HUDEP-2 (cell line): Measurements from ENCODE around the gene OR5AR1.
"Not testable (repeated sequence)": the region's sequence is repeated elsewhere in the genome, so short reads cannot be mapped to it uniquely, and the experiment has no call there.

Experiments used
- DNase-seq, 76 experiments: peaks; one replicate each; lab custom pipeline; 2025; ENCODE audit not compliant: unreplicated experiment in 76 of 76; lab: John Stamatoyannopoulos, UW

OR5AR1 gene

DNA sequence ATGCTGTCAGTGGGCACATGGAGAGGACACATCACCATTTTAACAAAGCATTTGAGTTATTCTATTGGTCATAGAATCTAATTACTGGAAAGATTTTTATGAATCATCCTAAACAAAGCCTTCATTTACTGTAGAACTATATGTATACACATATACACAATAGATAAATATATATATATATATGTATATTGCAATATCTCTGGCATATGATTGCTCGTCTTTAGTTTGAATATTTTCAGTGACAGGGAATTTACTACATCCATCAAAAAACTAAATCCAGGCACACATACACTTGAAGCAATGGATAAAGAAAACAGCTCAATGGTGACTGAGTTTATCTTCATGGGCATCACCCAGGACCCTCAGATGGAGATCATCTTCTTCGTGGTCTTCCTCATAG lies at the start of gene OR5AR1:
OR5AR1 (plus strand) TSS at position 301 of the 400 bp plus-strand sequence; CDS start at position 301, 0 bp downstream.
- no peak for DNase-seq

DNA sequence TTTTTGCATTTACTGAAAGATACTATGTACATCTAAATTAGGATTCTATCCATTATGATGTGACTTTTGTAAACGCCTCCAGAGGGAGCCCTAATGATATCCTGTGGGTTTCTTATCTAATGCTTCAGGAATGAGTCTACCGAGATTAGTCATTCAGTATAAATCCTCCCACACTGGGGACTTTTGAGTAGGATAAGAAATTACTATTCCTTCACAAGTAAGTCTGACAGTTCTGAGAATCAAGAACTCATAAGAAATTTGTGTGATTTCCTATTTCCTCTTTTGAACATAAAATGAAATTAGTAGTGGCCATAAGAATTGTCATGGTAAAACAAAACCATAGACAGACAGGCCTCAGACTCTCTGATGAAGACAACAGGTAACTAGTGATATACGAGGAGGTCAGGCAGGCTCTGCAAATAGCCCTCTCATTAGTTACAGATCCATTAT lies 38.8 kb upstream of the OR5AR1 start:
- peak in 14 of 76 experiments; percentile 0 to 60 (median 8) for DNase-seq

DNA sequence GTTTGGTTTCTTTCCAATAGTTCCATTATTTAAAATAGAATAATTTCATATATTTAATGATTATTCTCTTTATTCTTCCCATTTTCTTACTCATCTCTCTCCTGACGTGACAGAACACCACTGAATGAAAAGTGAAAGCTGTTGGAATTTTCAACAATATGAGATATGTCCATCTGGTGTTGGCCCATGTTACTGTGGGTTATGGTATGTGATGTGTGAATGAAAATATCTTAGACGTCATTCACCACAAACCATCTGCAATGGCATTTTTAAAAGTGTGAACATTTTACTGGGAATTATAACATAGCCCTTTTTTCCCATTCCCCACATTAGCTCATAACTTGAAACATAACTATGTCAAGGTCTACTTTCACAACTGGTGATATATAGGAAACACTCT lies 37.5 kb upstream of the OR5AR1 start:
- DNase-seq = no peak

DNA sequence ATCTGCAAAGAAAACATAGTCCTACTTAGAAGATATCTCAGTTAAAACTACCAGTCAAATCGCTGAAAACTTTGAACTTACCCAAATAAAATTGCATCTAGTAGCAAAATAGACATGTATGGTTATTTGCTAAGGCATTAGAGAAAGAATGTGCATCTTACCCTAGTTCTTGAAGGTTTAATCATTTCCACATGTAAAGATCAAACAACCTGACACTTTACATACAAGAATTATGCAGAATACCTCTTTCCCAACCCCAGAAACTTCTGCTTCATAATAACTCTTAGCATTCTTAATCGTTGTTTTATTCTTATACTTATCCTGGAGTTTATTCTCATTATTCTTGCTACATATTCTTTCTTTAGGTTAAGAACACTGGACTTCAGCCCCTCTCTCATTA lies 31.2 kb upstream of the OR5AR1 start:
- no peak for DNase-seq

DNA sequence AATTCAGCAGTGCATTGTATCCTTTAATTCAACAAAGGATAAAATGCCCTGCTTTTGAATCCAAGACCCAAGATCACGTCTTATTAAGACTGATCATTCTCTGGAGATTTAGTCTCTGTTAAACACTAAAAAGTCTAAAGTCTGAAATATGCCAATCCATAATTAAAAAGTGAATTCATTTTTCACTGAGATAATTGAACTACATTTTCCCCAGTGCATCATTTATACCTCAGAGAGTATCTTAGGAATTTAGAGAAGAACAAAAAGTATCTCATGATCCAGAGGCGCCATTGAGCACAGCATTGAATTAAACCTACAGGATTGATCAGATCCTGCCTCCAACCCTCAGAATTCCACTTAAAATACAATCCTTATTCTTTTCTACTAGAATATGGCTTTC lies 26.6 kb upstream of the OR5AR1 start:
- no peak for DNase-seq

DNA sequence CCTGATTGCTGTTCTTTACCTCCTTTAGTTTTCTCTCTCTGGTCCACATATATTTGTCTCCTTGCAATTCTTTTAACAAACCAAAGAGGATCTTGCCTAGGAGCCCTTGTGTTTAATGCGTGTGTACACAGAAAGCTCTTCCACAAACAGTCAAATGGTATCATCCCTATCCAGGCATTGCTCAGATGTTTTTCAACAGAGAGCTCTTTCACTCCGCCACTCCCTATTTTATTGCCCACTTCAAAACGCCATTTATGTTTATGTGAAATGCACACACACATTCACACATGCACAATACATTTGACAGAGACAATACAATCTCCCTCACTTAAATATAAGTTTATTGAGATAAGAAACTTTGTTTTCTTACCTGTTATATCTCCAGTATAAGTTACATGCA lies 26.0 kb upstream of the OR5AR1 start:
- no peak for DNase-seq

DNA sequence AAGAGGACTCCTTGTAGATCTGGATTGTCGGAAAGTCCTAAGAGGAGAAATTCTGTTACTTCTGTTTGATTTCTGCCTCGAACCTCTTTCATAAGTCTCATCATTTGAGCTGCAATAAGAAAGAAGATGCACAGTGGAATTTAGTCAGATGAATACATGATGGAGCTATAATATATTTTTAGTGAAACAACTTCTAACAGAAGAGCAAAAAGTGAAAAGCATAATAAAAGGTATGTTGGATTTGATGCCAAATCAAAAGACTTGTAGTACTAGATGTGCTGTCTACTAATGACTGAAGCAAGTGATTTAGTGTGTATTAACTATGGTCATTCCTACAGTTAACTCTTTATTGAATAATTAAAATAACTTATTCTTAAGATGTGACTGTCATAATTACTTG lies 21.1 kb upstream of the OR5AR1 start, which contains the start of gene OR5AP2:
OR5AP2 (minus strand) TSS at position 101 of the 400 bp plus-strand sequence; CDS start at position 101, 0 bp downstream.
- DNase-seq = no peak

DNA sequence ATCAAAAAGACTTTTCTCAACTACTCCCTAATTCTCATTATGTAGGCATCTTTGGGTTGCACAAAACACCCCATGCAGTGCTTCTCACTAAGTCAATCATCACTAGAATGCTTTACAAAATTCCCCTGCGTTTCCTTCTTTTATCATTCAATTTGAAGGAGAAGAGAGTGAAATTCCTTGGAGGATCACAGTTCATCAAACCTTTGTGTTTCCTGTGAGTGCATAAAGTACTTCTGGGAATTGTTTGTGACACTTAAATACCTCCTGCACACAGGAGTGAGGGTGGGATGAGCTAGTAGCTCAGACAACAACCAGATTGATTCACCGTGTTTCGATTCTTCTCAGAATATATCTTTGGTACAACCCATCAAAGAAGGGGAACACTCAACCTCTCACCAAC lies 3.7 kb upstream of the OR5AR1 start:
- DNase-seq = no peak

DNA sequence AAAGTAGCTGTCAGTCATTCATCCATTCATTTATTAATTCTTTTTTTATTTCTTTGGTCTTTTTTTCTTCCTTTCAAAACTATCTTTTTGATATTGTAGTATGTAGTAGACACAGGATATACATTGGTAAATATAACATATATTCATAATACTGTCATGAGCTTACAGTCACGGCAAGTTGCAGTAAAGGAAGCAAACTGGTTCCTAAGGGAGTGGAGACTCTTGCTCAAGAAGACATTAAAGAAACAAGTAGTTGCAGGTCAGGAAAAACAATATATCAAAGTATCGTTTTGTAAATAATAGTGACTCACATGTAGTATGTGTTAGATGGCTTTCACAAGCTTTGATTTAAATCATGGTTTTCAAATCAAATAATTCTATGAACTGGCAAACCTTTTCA lies 7.5 kb downstream of the OR5AR1 start:
- DNase-seq = no peak

DNA sequence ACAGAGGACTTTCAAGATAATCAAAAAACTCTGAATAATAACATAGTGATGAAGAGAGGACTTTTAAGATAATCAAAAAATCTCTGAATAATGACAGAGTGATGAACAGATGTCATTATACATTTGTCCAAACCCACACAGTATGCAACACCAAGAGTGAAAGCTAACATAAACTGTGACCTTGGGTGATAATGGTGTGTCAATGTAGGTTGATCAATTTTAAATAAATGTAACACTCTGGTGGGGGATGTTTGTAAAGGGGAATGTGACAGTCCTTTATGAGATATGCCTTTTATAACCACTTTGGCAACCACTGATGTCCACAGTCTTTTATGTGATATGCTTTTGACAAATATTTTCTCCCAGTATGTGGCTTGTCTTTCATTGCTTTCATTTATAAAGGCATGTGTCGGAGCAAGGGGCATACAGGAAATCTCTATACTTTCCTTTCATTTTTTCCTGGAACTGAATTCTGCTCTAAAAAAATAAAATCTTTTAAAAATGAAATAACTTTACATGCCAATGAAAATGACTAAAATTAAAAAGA lies 25.1 kb downstream of the OR5AR1 start:
- no peak for DNase-seq

DNA sequence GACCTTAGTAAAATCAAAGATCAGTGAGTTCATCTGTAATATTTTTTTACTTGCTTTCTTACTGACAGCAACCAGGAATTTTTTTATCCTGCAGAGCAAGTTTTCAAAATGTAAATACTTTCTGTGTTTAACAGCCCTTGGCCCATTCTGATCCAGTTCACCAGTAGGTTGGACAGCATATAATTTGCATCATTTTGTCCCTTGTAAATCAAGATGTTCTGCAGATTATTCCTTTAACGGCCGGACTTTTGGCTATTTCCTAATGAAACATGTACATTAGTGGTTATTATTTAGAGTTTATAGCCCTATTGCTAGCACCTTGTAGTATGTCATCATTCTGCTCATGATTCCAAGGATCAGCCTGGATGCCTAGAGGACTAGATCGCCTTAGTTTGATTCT lies 27.7 kb downstream of the OR5AR1 start:
- DNase-seq = not testable (repeated sequence)

DNA sequence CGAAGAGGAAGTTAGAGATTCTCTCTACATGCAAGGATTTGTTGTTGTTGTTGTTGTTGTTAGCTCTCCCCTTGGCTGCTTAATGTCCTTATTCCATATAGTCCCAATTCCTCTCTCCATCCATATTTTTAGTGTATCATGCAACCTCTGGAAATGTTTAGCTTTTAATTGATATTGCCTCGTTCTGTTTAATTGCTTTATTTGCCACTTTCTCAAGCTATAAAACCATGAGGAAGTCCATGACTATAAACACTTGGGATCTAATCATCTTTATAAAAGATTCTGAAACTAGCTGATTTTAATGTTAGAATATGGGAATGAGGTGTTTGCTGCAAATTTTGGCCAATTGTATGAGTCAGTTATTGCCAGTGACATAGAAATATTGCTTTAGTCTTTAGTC lies 29.9 kb downstream of the OR5AR1 start:
- DNase-seq = no peak

DNA sequence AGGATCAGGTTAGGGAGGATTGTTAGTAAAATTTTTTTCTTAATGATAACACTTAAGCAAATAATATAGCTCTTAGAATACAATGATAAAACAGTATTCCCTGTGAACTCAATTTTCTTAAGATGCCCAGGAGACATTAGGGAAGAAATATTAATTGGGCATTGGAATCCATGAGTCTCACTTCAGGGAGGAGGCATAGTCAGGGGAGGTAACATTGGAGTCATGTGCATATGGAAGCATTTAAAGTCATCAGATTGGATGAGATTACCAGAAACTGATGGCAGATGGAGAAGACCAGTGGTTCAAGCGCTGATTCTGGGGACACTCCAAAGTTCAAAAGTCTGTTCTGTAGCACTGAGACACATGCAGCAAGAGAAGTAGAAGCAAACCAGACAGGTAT lies 35.3 kb downstream of the OR5AR1 start, which contains the start of gene OR9G1:
OR9G1 (plus strand) TSS at position 301 of the 400 bp plus-strand sequence. CDS start 1,293 bp downstream, outside the sequence.
- no peak for DNase-seq

DNA sequence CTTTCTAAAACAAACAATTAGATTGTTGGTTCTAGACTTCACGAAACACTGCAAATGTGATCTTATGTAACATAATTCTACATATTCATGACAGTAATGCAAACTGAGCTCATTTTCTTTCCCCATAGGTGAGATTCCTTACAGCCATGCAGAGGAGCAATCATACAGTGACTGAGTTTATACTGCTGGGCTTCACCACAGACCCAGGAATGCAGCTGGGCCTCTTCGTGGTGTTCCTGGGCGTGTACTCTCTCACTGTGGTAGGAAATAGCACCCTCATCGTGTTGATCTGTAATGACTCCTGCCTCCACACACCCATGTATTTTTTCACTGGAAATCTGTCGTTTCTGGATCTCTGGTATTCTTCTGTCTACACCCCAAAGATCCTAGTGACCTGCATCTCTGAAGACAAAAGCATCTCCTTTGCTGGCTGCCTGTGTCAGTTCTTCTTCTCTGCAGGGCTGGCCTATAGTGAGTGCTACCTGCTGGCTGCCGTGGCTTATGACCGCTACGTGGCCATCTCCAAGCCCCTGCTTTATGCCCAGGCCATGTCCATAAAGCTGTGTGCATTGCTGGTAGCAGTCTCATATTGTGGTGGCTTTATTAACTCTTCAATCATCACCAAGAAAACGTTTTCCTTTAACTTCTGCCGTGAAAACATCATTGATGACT lies 36.9 kb downstream of the OR5AR1 start:
- no peak for DNase-seq

DNA sequence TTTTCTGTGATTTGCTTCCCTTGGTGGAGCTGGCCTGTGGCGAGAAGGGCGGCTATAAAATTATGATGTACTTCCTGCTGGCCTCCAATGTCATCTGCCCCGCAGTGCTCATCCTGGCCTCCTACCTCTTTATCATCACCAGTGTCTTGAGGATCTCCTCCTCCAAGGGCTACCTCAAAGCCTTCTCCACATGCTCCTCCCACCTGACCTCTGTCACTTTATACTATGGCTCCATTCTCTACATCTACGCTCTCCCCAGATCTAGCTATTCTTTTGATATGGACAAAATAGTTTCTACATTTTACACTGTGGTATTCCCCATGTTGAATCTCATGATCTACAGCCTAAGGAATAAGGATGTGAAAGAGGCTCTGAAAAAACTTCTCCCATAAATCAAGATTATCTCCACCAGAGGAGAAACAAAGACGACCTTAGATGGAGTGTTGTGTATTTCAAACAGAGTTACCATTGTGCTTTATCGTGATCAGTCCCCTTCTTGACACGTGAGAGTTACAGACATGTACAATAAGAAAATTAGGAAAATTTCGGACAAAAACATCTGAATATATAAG lies 37.5 kb downstream of the OR5AR1 start:
- no peak for DNase-seq

DNA sequence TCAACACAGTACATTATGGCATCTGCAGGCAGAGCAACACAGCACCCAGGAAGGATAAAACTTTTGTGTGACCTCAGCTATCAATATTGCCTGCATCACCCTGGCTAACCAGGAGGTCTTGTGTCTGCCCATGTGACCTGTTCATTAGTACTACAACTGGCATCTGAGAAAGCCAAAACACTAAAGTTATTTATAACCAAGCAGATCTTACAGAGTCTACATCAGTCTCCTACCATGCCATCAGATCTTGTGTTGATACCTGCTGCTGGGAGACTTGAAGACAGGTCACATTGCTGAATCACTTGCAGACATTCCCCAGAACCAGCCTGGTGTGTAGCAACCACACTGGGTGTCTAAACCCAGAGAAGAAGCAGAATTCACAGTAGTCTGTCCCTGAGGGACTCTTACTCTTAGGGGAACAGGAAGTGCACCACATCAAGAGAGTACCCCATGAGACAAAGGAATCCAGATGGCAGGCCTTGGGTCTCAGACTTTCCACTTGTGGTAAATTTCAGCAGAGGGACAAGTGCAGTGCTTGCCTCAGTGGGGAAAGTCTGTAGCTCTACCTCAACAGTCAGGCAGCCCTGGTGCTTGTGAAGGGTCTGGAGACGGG lies 42.4 kb downstream of the OR5AR1 start:
- no peak for DNase-seq

DNA sequence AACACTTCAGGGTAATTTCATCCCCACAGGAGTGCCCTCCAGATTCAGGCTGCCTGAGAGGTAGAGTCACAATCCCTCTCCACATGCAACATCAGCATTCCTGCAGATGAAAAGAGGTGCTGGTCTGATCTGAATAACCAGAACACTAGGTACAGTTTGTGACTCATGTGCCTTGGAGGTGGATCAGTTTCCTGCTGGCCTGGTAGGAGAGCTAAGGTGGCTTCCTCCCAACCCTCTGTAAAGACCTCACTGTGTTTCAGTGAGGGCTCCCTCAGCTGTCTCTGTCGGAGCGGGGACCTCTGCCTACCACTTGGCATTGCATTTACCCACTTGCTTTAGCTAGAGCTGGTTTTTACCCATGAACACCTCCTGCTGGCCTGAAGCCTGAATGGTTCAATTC lies 43.0 kb downstream of the OR5AR1 start:
- no peak for DNase-seq

DNA sequence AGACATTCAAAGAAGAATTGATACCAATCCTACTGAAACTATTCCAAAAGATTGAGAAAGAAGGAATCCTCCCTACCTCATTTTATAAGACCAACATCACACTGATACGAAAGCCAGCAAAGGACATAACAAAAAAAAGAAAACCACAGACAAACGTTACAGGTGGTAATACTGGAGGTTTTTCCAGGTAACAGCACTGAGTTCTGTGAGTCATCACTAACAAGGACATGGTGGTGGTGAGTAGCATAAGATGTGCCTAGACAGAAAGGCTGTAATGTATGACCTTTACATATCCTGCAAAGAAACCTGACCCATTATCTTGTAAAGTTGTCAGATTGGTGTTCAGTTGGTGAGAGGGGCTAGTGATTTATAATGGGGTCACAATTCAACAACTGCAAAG lies 50.7 kb downstream of the OR5AR1 start:
- no peak for DNase-seq
